Measurements from ENCODE around the gene SGTB. TPM values are rescaled to one million over a fixed set of nuclear protein-coding genes. Genes with fewer than 3 reads are reported as not detected.

SGTB gene
- total and polyA plus RNA-seq, 2 of the 8 experiments (the other 6 are each of a cell fraction or from before 2014, with no cell fraction given), result 2.2 to 18.7 TPM

DNA sequence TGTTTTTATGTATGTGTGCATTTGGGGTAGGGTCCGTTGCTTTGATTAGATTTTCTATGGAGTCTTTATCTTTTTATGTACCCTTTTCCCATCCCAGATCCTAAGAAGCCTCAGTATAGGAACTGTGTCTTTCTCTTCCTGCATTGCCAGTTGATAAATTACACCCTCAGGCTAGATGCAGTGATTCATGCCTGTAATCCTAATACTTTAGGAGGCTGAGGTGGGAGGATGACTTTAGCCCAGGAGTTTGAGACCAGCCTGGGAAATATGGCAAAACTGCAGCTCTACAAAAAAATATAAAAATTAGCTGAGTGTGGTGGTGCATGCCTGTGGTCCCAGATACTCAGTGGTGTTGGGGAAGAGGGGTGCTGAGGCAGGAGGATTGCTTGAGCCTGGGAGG lies 40.3 kb upstream of the SGTB start:
- FAIRE-seq (no peak), DNase-seq (ENCODE audit: low read depth in 1 of 2, low spot score in 2 of 2) (no peak)
- ChIA-PET POLR2A (ENCODE audit: partially characterized antibody) (no interaction called here), CTCF (ENCODE audit: partially characterized antibody) (interaction anchor here (0.9 kb wide), 1 partner anchor 19 kb away, joined by 3 read pairs; no protein-coding TSS in a partner anchor)
- Histone ChIP-seq H3K23me2 (ENCODE audit: low read depth, low read length) (no peaks in the 10 kb centered on the region), H4K8ac (ENCODE audit: extremely low read depth, insufficient read depth, low read length) (no peak overlapping the region), H3K36me3 (ENCODE audit: control insufficient read depth in 2 of 4, insufficient read depth in 4 of 4, low read length in 3 of 4) (peaks cover 0 to 46% (median 27%) of the 10 kb centered on the region in 4 experiments; a peak in 7 of 8 replicates), H3K14ac (ENCODE audit: insufficient read length) (no peak overlapping the region), H2BK5ac (ENCODE audit: low read depth, low read length) (no peak overlapping the region), H3K9ac (replicated peaks in 1 of 4; ENCODE audit: extremely low read depth in 1 of 4, low read depth in 3 of 4, low read length in 3 of 4) (no peak overlapping the region), H3K4me2 (ENCODE audit: insufficient read depth in 1 of 2, low read depth in 2 of 2, low read length in 2 of 2) (no peak overlapping the region), H2BK120ac (replicated peaks; ENCODE audit: low read depth, low read length) (no peak overlapping the region), H3K23ac (ENCODE audit: insufficient read length) (no peak overlapping the region), H2BK20ac (ENCODE audit: low read length) (no peak overlapping the region), H3K4me1 (replicated peaks in 1 of 4; ENCODE audit: control insufficient read depth in 3 of 4, insufficient read depth in 4 of 4, low read length in 3 of 4) (peaks cover 0 to 5% (median 0%) of the 10 kb centered on the region in 4 experiments; a peak in 2 of 7 replicates), H4K91ac (replicated peaks; ENCODE audit: insufficient read length, low read length) (no peak overlapping the region), H3K4me3 (ENCODE audit: extremely low read depth in 1 of 4, insufficient read depth in 2 of 4, low read depth in 3 of 4, low read length in 4 of 4) (no peak overlapping the region), H3K79me2 (ENCODE audit: control insufficient read depth in 1 of 2, insufficient read depth in 2 of 2, low read length in 2 of 2) (peaks cover 0 to 20% of the 10 kb centered on the region in 2 experiments; a peak in 2 of 4 replicates), H3K79me1 (ENCODE audit: low read depth, low read length) (no peaks in the 10 kb centered on the region; the same call in none of the 2 replicates), H3K18ac (ENCODE audit: extremely low read depth, low read length) (no peak overlapping the region), H3K56ac (replicated peaks; ENCODE audit: insufficient read length, low read depth, low read length) (no peak overlapping the region), H2BK15ac (ENCODE audit: low read length) (no peak overlapping the region), H2AFZ (ENCODE audit: low read length) (no peak overlapping the region), H4K5ac (ENCODE audit: insufficient read length, low read depth, low read length) (no peak overlapping the region), H2AK5ac (ENCODE audit: low read depth, low read length) (no peak overlapping the region), H3K4ac (replicated peaks; ENCODE audit: insufficient read length, low read depth, low read length) (no peak overlapping the region), H2BK12ac (ENCODE audit: low read depth, low read length) (no peak overlapping the region), H3K27ac (ENCODE audit: low read depth, low read length) (no peak overlapping the region), H4K20me1 (replicated peaks in 1 of 2; ENCODE audit: control insufficient read depth in 1 of 2, insufficient read depth in 2 of 2, low read length in 2 of 2) (peaks cover 0 to 2% of the 10 kb centered on the region in 2 experiments), H3K27me3 (replicated peaks in 1 of 4; ENCODE audit: control insufficient read depth in 3 of 4, extremely low read depth in 1 of 4, insufficient read depth in 3 of 4, low read length in 3 of 4) (no peaks in the 10 kb centered on the region), H3K9me3 (ENCODE audit: insufficient read depth in 2 of 2, low read depth in 1 of 2, low read length in 1 of 2) (no peaks in the 10 kb centered on the region)
- TF ChIP-seq KDM5A (IDR thresholded peaks at IDR 0.05; ENCODE audit: low read length), result no peak
- no peak for TF ChIP-seq EP300 (IDR thresholded peaks at IDR 0.05; ENCODE audit: borderline replicate concordance in 1 of 2, low read depth in 2 of 2, low read length in 2 of 2)
- TF ChIP-seq, protein P1, sequence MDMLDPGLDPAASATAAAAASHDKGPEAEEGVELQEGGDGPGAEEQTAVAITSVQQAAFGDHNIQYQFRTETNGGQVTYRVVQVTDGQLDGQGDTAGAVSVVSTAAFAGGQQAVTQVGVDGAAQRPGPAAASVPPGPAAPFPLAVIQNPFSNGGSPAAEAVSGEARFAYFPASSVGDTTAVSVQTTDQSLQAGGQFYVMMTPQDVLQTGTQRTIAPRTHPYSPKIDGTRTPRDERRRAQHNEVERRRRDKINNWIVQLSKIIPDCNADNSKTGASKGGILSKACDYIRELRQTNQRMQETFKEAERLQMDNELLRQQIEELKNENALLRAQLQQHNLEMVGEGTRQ (IDR thresholded peaks at IDR 0.05; ENCODE audit: low read length), result no peak
- no peak for TF ChIP-seq POLR2A (IDR thresholded peaks at IDR 0.05; ENCODE audit: control extremely low read depth in 1 of 2, low read depth in 2 of 2, low read length in 2 of 2)
- no peak for TF ChIP-seq KDM4A (IDR thresholded peaks at IDR 0.05; ENCODE audit: low read depth, low read length, severe bottlenecking)
- no peak for TF ChIP-seq HDAC2 (IDR thresholded peaks at IDR 0.05; ENCODE audit: borderline replicate concordance in 1 of 2, low read depth in 2 of 2, low read length in 2 of 2)
- TF ChIP-seq GTF2F1 (IDR thresholded peaks at IDR 0.05; ENCODE audit: borderline replicate concordance, low read depth, low read length), result no peak
- no peak for TF ChIP-seq SIX5 (IDR thresholded peaks at IDR 0.05; ENCODE audit: low read depth, low read length)
- TF ChIP-seq TCF12 (IDR thresholded peaks at IDR 0.05; ENCODE audit: low read depth, low read length), result no peak
- TF ChIP-seq, protein P2, sequence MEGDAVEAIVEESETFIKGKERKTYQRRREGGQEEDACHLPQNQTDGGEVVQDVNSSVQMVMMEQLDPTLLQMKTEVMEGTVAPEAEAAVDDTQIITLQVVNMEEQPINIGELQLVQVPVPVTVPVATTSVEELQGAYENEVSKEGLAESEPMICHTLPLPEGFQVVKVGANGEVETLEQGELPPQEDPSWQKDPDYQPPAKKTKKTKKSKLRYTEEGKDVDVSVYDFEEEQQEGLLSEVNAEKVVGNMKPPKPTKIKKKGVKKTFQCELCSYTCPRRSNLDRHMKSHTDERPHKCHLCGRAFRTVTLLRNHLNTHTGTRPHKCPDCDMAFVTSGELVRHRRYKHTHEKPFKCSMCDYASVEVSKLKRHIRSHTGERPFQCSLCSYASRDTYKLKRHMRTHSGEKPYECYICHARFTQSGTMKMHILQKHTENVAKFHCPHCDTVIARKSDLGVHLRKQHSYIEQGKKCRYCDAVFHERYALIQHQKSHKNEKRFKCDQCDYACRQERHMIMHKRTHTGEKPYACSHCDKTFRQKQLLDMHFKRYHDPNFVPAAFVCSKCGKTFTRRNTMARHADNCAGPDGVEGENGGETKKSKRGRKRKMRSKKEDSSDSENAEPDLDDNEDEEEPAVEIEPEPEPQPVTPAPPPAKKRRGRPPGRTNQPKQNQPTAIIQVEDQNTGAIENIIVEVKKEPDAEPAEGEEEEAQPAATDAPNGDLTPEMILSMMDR (IDR thresholded peaks at IDR 0.05; ENCODE audit: control extremely low read depth in 1 of 3, insufficient read depth in 1 of 3, low read depth in 1 of 3, low read length in 3 of 3), result no peak
- 83% methylated on average over 1 of the region's 1 CpG; no CpG with 5 or more reads in 1 of the 2 experiments for WGBS, 2 experiments (ENCODE audit: extremely low coverage in 1 of 2, insufficient coverage in 1 of 2, insufficient read length in 1 of 2, insufficient replicate concordance in 2 of 2, low coverage in 1 of 2, low lambda C conversion rate in 2 of 2, missing lambda C conversion rate in 1 of 2)
